ENCODE measurements around the gene MAP3K19. TPM values are rescaled to one million over a fixed set of nuclear protein-coding genes. Genes with fewer than 3 reads are reported as not detected.

Gene MAP3K19
- total RNA-seq, 1 experiment from 2014 or later, result not detected

- TF ChIP-seq ZNF425 (CRISPR knock-in tag; conservative IDR thresholded peaks at IDR 0.05) (no peak), SMAD4 (CRISPR knock-in tag; IDR thresholded peaks at IDR 0.05) (no peak), ATF2 (CRISPR knock-in tag; IDR thresholded peaks at IDR 0.05; ENCODE audit: borderline replicate concordance, low read depth) (no peak), HMGXB4 (CRISPR knock-in tag; IDR thresholded peaks at IDR 0.05) (no peak), AFF4 (CRISPR knock-in tag; IDR thresholded peaks at IDR 0.05; ENCODE audit: borderline replicate concordance) (no peak), ZSCAN18 (CRISPR knock-in tag; IDR thresholded peaks at IDR 0.05) (no peak), FOXJ3 (CRISPR knock-in tag; IDR thresholded peaks at IDR 0.05; ENCODE audit: borderline replicate concordance) (no peak), FOXK1 (CRISPR knock-in tag; IDR thresholded peaks at IDR 0.05) (no peak), NR2C2 (CRISPR knock-in tag; IDR thresholded peaks at IDR 0.05) (no peak), MAX (CRISPR knock-in tag; IDR thresholded peaks at IDR 0.05) (no peak), SOX15 (CRISPR knock-in tag; IDR thresholded peaks at IDR 0.05) (no peak)
These were observed 89.8 kb downstream of the MAP3K19 start (continued) for GRCh38 chr2:134957477-134957876.

- ATAC-seq, result no peak
- TF ChIP-seq FOXK1 (CRISPR knock-in tag; IDR thresholded peaks at IDR 0.05), result no peak
- TF ChIP-seq NFYB (CRISPR knock-in tag; conservative IDR thresholded peaks at IDR 0.05; ENCODE audit: low read depth), result no peak
- no peak for TF ChIP-seq PRDM15 (CRISPR knock-in tag; IDR thresholded peaks at IDR 0.05)
- no peak for TF ChIP-seq ELF4 (CRISPR knock-in tag; IDR thresholded peaks at IDR 0.05; ENCODE audit: low read depth)
- no peak for TF ChIP-seq ZNF416 (CRISPR knock-in tag; IDR thresholded peaks at IDR 0.05)
- no peak for TF ChIP-seq ZNF532 (CRISPR knock-in tag; IDR thresholded peaks at IDR 0.05; ENCODE audit: borderline replicate concordance)
- no peak for TF ChIP-seq ATF1 (CRISPR knock-in tag; IDR thresholded peaks at IDR 0.05)
These were observed 91.5 kb downstream of the MAP3K19 start for GRCh38 chr2:134955744-134956143.

More at GRCh38 chr2:134955744-134956143, 91.5 kb downstream of the MAP3K19 start:
- no peak for DNase-seq (ENCODE audit: low spot score)
- Mint-ChIP-seq H3K4me1 (no peaks in the 10 kb centered on the region), H3K4me3 (no peak overlapping the region), H3K27ac (no peak overlapping the region), H3K36me3 (peaks cover 43% of the 10 kb centered on the region), H3K27me3 (ENCODE audit: low read depth) (no peaks in the 10 kb centered on the region), H3K9me3 (no peaks in the 10 kb centered on the region)
- CTCF ChIA-PET, result no interaction called here
- POLR2A ChIA-PET, result no interaction called here

All from WTC11 (cell line).